HL-60 (cell line): ENCODE measurements around the gene NR1I3.

Source experiments
- GABPA ChIP-seq: IDR thresholded peaks from 2 replicates; pipeline ENCODE4 v1.6.1; 2012; ENCODE audit warnings: low read depth
- POLR2AphosphoS5 ChIP-seq: IDR thresholded peaks from 2 replicates; pipeline ENCODE4 v1.6.1; 2012; ENCODE audit warnings: low read depth
- SPI1 ChIP-seq: IDR thresholded peaks from 2 replicates; pipeline ENCODE4 v1.6.1; 2012; ENCODE audit warnings: low read depth, mild to moderate bottlenecking, borderline replicate concordance
- TF ChIP-seq, protein P1 (sequence below): IDR thresholded peaks from one replicate; pipeline ENCODE4 v1.5.1; 2011; ENCODE audit warnings: low read length, control low read depth, inconsistent platforms; ENCODE audit not compliant: insufficient read depth

GRCh38 chr1:161267321-161267720, 29.3 kb upstream of the NR1I3 start:
- TF ChIP-seq SPI1 (no peak), GABPA (no peak), POLR2AphosphoS5 (no peak)
- TF ChIP-seq, protein P1, sequence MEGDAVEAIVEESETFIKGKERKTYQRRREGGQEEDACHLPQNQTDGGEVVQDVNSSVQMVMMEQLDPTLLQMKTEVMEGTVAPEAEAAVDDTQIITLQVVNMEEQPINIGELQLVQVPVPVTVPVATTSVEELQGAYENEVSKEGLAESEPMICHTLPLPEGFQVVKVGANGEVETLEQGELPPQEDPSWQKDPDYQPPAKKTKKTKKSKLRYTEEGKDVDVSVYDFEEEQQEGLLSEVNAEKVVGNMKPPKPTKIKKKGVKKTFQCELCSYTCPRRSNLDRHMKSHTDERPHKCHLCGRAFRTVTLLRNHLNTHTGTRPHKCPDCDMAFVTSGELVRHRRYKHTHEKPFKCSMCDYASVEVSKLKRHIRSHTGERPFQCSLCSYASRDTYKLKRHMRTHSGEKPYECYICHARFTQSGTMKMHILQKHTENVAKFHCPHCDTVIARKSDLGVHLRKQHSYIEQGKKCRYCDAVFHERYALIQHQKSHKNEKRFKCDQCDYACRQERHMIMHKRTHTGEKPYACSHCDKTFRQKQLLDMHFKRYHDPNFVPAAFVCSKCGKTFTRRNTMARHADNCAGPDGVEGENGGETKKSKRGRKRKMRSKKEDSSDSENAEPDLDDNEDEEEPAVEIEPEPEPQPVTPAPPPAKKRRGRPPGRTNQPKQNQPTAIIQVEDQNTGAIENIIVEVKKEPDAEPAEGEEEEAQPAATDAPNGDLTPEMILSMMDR, result no peak
